HG03432 (cell line): Measurements from ENCODE around the gene STARD3.

ENCODE experiments used
- ATAC-seq: cut with Tn5 transposase; IDR thresholded peaks from one replicate; pipeline ENCODE4 v1.9.1; 2021; ENCODE audit warnings: mild to moderate bottlenecking, moderate library complexity; ENCODE audit not compliant: unreplicated experiment

Gene STARD3

GRCh38 chr17:39658346-39658745 lies 21.4 kb downstream of the STARD3 start:
- no peak for ATAC-seq

DNA sequence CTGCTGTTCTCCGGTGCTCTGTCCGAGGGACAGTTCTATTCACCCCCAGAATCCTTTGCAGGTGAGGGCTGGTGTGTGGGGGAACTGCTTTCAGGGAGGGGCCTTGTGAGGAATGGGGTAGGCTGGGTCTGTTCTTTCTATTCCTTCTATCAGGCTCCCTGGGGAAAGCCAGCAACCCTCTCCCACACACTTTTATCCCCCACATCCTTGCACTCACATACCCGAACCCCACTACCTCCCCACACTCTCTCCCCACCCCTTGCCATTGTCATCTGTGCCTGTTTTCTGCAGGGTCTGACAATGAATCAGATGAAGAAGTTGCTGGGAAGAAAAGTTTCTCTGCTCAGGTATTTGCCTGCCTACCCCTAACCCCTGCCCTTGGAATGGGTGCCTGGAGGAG lies 21.8 kb downstream of the STARD3 start:
- no peak for ATAC-seq

DNA sequence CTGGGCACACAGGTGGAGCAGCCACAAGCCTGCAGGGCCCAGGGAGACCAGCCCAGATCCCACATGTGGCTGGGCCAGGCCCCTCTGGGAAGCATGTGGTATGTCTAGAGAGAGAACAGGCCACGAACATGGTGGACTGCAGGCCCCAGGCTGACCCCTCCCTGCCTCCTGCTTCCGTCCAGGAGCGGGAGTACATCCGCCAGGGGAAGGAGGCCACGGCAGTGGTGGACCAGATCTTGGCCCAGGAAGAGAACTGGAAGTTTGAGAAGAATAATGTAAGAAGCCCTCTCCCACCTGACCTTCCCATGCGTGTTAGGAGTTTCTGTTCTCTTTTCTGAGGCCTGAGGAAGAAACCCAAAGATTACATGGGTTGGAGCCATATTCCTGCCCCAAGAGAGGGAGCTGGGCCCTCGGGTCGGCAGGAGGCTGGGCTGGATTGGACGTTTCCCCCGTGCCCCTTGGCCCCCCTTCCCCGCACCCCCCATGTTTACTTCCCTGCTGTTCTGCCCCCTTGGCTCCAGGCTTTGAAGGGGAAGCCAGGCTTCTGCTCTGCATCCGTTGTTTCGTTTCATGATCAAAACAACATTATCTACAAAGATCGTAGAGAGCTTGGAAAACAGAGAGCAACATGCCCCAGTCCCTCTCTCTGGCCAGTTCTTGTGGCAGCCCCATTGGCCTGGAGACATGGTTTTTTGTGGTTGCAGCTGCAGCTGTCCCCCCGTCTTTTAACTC lies 22.5 kb downstream of the STARD3 start:
- ATAC-seq, result no peak

- no peak for ATAC-seq
Observed at GRCh38 chr17:39660011-39660360, 23.0 kb downstream of the STARD3 start.

- no peak for ATAC-seq
Observed at GRCh38 chr17:39660397-39661385, 23.7 kb downstream of the STARD3 start.

- ATAC-seq, result no peak
Observed at GRCh38 chr17:39661744-39662541, 25.0 kb downstream of the STARD3 start.

- no peak for ATAC-seq
Observed at GRCh38 chr17:39662551-39663339, 25.8 kb downstream of the STARD3 start.

- ATAC-seq, result no peak
Observed at GRCh38 chr17:39663340-39663687, 26.4 kb downstream of the STARD3 start.

GRCh38 chr17:39663688-39664580 lies 27.0 kb downstream of the STARD3 start:
- ATAC-seq, result no peak

- ATAC-seq, result no peak
Observed at GRCh38 chr17:39664581-39665561, 27.9 kb downstream of the STARD3 start, which contains the start of gene TCAP. Gene TCAP, plus strand, starts transcription at chr17:39665349. Its CDS starts 11 bp downstream, at chr17:39665360.

GRCh38 chr17:39665642-39666224 lies 28.8 kb downstream of the STARD3 start:
- no peak for ATAC-seq

- ATAC-seq, result no peak
Observed at GRCh38 chr17:39666231-39666600, 29.3 kb downstream of the STARD3 start.

GRCh38 chr17:39666601-39667261 lies 29.8 kb downstream of the STARD3 start:
- no peak for ATAC-seq

GRCh38 chr17:39667262-39667944 lies 30.5 kb downstream of the STARD3 start:
- ATAC-seq, result no peak

DNA sequence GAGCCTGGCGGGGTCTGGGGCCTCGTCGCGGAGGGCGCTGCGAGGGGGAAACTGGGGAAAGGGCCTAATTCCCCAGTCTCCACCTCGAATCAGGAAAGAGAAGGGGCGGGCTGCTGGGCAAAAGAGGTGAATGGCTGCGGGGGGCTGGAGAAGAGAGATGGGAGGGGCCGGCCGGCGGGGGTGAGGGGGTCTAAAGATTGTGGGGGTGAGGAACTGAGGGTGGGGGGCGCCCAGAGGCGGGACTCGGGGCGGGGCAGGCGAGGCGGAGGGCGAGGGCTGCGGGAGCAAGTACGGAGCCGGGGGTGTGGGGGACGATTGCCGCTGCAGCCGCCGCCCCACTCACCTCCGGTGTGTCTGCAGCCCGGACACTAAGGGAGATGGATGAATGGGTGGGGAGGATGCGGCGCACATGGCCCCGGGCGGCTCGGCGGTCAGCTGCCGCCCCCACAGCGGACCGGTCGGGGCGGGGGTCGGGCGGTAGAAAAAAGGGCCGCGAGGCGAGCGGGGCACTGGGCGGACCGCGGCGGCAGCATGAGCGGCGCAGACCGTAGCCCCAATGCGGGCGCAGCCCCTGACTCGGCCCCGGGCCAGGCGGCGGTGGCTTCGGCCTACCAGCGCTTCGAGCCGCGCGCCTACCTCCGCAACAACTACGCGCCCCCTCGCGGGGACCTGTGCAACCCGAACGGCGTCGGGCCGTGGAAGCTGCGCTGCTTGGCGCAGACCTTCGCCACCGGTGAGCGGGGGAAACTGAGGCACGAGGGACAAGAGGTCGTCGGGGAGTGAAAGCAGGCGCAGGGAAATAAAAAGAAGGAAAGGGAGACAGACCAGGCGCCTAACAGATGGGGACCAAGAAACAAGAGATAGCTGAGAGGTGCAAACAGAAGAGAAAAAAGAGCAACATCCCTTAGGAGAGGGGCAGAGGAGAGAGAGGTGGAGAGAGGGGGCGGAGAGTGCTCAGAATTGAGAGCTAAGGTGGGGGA lies 31.3 kb downstream of the STARD3 start, which contains the start of gene PNMT:
PNMT (plus strand) TSS at position 509 of the 980 bp plus-strand sequence; CDS start at position 532, 23 bp downstream.
- no peak for ATAC-seq
